Neuronal stem cell (in vitro differentiated cells): Measurements from ENCODE around the gene WFDC13.
A peak's percentile ranks its signal among the peaks of the same experiment; 100 is the strongest.
"Not testable (repeated sequence)": the region's sequence is repeated elsewhere in the genome, so short reads cannot be mapped to it uniquely, and the experiment has no call there.

Experiments
- DNase-seq: peaks from one replicate; pipeline ENCODE4 v3.0.0-alpha.2; 2013; ENCODE audit warnings: low spot score
- H2AFZ ChIP-seq: one replicate; pipeline ENCODE4 v1.6.1; 2013; ENCODE audit warnings: mild to moderate bottlenecking, low read length, inconsistent platforms
- H2AK5ac ChIP-seq: 2 replicates; pipeline ENCODE4 v1.6.1; 2013; ENCODE audit warnings: low read depth, mild to moderate bottlenecking, inconsistent platforms, low read length, moderate library complexity, mixed read lengths
- H2BK120ac ChIP-seq: 2 replicates; pipeline ENCODE4 v1.6.1; 2013; ENCODE audit warnings: low read depth, mild to moderate bottlenecking, inconsistent platforms, low read length, moderate library complexity, mixed read lengths
- H2BK12ac ChIP-seq: one replicate; pipeline ENCODE4 v1.6.1; 2013; ENCODE audit warnings: low read length, inconsistent platforms
- H2BK15ac ChIP-seq: 2 replicates; pipeline ENCODE4 v1.6.1; 2013; ENCODE audit warnings: mild to moderate bottlenecking, low read length, inconsistent platforms, mixed read lengths
- H2BK5ac ChIP-seq: one replicate; pipeline ENCODE4 v1.6.1; 2013; ENCODE audit warnings: inconsistent platforms, mild to moderate bottlenecking, low read length, moderate library complexity
- H3K14ac ChIP-seq: one replicate; pipeline ENCODE4 v1.6.1; 2013; ENCODE audit warnings: low read length, inconsistent platforms
- H3K18ac ChIP-seq: 2 replicates; pipeline ENCODE4 v1.6.1; 2013; ENCODE audit warnings: low read length, inconsistent platforms
- H3K23ac ChIP-seq: 2 replicates; pipeline ENCODE4 v1.6.1; 2013; ENCODE audit warnings: low read depth, mild to moderate bottlenecking, mixed read lengths, low read length, inconsistent platforms; ENCODE audit not compliant: poor library complexity
- H3K27ac ChIP-seq: replicated peaks from 3 replicates; pipeline ENCODE4 v1.5.1; 2013; ENCODE audit warnings: low read length, inconsistent platforms
- H3K27me3 ChIP-seq, 3 experiments: 2 replicates each; pipeline ENCODE4 v1.6.1; 2013; ENCODE audit warnings: low read length in 3 of 3, mild to moderate bottlenecking in 2 of 3, inconsistent platforms in 1 of 3, low read depth in 1 of 3, mixed read lengths in 1 of 3, moderate library complexity in 1 of 3; ENCODE audit not compliant: control insufficient read depth in 3 of 3, insufficient read depth in 3 of 3
- H3K36me3 ChIP-seq, 2 donors: replicated peaks in 1 of 2; 2 replicates each; pipeline ENCODE4 v1.6.1; 2013; ENCODE audit warnings: low read length in 2 of 2; ENCODE audit not compliant: control insufficient read depth in 2 of 2, insufficient read depth in 2 of 2
- H3K4ac ChIP-seq: 2 replicates; pipeline ENCODE4 v1.6.1; 2013; ENCODE audit warnings: inconsistent platforms, mild to moderate bottlenecking, low read length, moderate library complexity
- H3K4me1 ChIP-seq, 2 donors: 1 replicate in 1 of 2; 2 replicates in 1 of 2; pipeline ENCODE4 v1.6.1; 2013; ENCODE audit warnings: low read length in 2 of 2, low read depth in 1 of 2; ENCODE audit not compliant: control insufficient read depth in 2 of 2, insufficient read depth in 1 of 2
- H3K4me2 ChIP-seq: one replicate; pipeline ENCODE4 v1.6.1; 2013; ENCODE audit warnings: mild to moderate bottlenecking, low read length, inconsistent platforms; ENCODE audit not compliant: insufficient read depth, poor library complexity, severe bottlenecking
- H3K4me3 ChIP-seq, 2 donors: 2 replicates each; pipeline ENCODE4 v1.5.1; 2013; ENCODE audit warnings: low read length in 2 of 2, mild to moderate bottlenecking in 2 of 2, inconsistent platforms in 1 of 2, moderate library complexity in 1 of 2
- H3K79me1 ChIP-seq: one replicate; pipeline ENCODE4 v1.6.1; 2013; ENCODE audit warnings: low read depth, mild to moderate bottlenecking, inconsistent platforms, low read length, moderate library complexity
- H3K9ac ChIP-seq: one replicate; pipeline ENCODE4 v1.6.1; 2013; ENCODE audit warnings: mild to moderate bottlenecking, low read depth, low read length, inconsistent platforms; ENCODE audit not compliant: poor library complexity
- H3K9me3 ChIP-seq, 2 donors: replicated peaks in 1 of 2; 2 replicates each; pipeline versions ENCODE3 to v1.6.1; 2013; ENCODE audit warnings: low read length in 2 of 2, mild to moderate bottlenecking in 2 of 2, inconsistent platforms in 1 of 2, low read depth in 1 of 2, mixed read lengths in 1 of 2, moderate library complexity in 1 of 2; ENCODE audit not compliant: control insufficient read depth in 2 of 2, insufficient read depth in 1 of 2
- H4K8ac ChIP-seq: one replicate; pipeline ENCODE4 v1.6.1; 2013; ENCODE audit warnings: low read depth, mild to moderate bottlenecking, inconsistent platforms, low read length, moderate library complexity
- H4K91ac ChIP-seq: one replicate; pipeline ENCODE4 v1.6.1; 2013; ENCODE audit warnings: low read length, low read depth, mild to moderate bottlenecking, inconsistent platforms; ENCODE audit not compliant: poor library complexity
- WGBS, 2 donors: extraction: QIAGEN DNeasy Blood & Tissue Kit; methylation state at CpG; one replicate each; pipeline ENCODE4 v1.1.7; 2013; ENCODE audit warnings: missing lambda C conversion rate in 2 of 2, mixed read lengths in 1 of 2; ENCODE audit not compliant: insufficient read length in 2 of 2, insufficient replicate concordance in 1 of 2; ENCODE audit errors: extremely low coverage in 2 of 2; 5-methylcytosine and 5-hydroxymethylcytosine counted together

Gene WFDC13

DNA sequence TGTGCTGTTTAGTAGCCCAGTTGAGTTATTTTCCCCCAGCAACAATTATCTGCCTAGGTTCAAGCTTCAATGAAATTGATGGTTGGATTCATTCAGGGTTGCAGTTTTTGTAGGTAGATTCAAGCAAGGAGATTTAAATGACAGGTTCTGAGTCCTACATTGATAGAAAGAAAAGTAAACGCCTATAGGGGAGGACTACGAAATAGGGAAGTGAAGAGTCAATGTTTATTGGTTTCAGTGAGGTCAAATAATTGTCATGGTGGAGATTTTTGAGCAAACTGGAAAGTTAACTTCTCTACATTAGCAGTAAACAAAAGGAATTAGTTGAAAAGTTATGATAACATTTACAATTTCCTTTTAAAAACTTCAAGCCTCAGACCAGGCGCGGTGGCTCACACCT, 734 bp upstream of the WFDC13 start:
- H3K79me1 ChIP-seq: no peaks in the 10 kb centered on the region
- H2BK5ac ChIP-seq: no peak overlapping the region
- H3K27me3 ChIP-seq: peaks cover 0 to 14% (median 0%) of the 10 kb centered on the region in 3 experiments
- no peak overlapping the region for H2BK120ac ChIP-seq
- no peak overlapping the region for H2AK5ac ChIP-seq
- no peak overlapping the region for H2BK15ac ChIP-seq
- H3K4me3 ChIP-seq: no peak overlapping the region
- H3K9ac ChIP-seq: no peak overlapping the region
- no peak overlapping the region for H3K4ac ChIP-seq
- no peak for DNase-seq
- H3K4me1 ChIP-seq: peaks cover 0 to 2% of the 10 kb centered on the region in 2 donors
- no peak overlapping the region for H3K14ac ChIP-seq
- no peak overlapping the region for H2BK12ac ChIP-seq
- no peaks in the 10 kb centered on the region for H3K9me3 ChIP-seq
- H2AFZ ChIP-seq: no peak overlapping the region
- no CpG with 5 or more reads among the region's 4 CpGs for WGBS, 2 donors
- H4K8ac ChIP-seq: no peak overlapping the region
- no peak overlapping the region for H4K91ac ChIP-seq
- H3K36me3 ChIP-seq: no peaks in the 10 kb centered on the region
- no peak overlapping the region for H3K4me2 ChIP-seq
- no peak overlapping the region for H3K23ac ChIP-seq
- H3K27ac ChIP-seq: no peak overlapping the region
- no peak overlapping the region for H3K18ac ChIP-seq

DNA sequence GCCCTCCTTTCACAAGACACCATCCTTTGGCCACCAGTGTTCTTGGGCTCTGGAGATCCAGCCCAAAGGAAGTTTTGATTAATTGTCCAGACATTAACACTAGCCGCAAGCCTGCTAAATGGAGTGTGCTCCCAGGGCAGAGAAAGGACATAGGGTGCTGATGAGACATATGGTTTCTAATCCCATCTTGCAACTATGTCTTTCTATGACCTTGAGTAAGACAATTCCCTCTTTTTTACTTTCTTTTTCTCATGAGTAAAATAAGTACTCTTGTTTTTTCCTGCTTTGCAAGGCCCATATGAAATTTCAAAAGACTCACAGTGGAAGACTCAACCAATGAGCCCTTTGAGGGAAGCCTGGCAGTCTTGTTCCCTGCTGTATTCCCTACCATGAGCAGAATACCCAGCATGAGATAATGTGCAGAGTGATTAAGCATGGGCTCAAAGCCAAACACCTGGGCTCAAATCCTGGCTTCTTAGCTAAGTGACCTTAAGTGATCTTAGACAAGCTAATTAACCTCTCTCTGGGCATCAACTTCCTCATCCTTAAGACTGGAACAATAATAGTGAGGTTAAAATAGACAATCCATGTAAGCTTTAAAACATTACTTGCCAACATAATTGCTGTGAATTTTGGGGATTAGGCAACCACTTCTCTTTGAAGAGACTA, 3.3 kb downstream of the WFDC13 start, which contains the start of gene WFDC10B:
Gene WFDC10B, minus strand, starts transcription at position 51 of the 669 bp plus-strand sequence. CDS start 19,027 bp downstream, outside the sequence.
- Histone ChIP-seq H2AFZ (no peak within 1 kb of the TSS), H3K18ac (no peak within 1 kb of the TSS), H3K4me2 (no peak within 1 kb of the TSS), H3K23ac (no peak within 1 kb of the TSS), H2BK120ac (no peak within 1 kb of the TSS), H3K27me3 (peaks cover 0 to 14% (median 0%) of the 10 kb centered on the region in 3 experiments), H3K4me3 (no peak within 1 kb of the TSS), H3K9ac (no peak within 1 kb of the TSS), H2BK5ac (no peak within 1 kb of the TSS), H3K14ac (no peak within 1 kb of the TSS), H4K91ac (no peak within 1 kb of the TSS), H2AK5ac (peak within 1 kb of the TSS; percentile 28), H3K79me1 (no peaks in the 10 kb centered on the region), H2BK15ac (no peak within 1 kb of the TSS), H3K9me3 (no peaks in the 10 kb centered on the region), H3K27ac (no peak within 1 kb of the TSS), H2BK12ac (no peak within 1 kb of the TSS), H3K4me1 (peaks cover 0 to 2% of the 10 kb centered on the region in 2 donors), H4K8ac (no peak within 1 kb of the TSS), H3K4ac (no peak within 1 kb of the TSS), H3K36me3 (no peaks in the 10 kb centered on the region)
- no peak for DNase-seq
- no CpG with 5 or more reads among the region's 1 CpG for WGBS, 2 donors

DNA sequence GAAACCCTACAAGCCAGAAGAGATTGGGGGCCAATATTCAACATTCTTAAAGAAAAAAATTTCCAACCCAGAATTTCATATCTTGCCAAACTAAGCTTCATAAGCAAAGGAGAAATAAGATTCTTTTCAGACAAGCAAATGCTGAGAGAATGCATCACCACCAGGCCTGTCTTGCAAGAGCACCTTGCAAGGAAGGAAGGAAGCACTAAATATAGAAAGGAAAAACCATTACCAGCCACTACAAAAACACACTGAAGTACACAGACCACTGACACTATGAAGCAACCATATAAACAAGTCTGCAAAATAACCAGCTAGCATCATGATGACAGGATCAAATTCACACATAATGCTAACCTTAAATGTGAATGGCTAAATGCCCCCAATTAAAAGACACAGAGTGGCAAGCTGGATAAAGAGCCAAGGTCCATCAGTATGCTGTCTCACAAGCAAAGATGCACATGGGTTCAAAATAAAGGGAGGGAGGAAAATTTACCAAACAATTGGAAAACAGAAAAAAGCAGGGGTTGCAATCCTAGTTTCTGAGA, 14.4 kb downstream of the WFDC13 start:
- not testable (repeated sequence) for H3K4ac ChIP-seq, H3K27me3 ChIP-seq, H2AFZ ChIP-seq, H2BK120ac ChIP-seq, H3K23ac ChIP-seq, H3K9ac ChIP-seq, H2BK5ac ChIP-seq, H3K27ac ChIP-seq, H3K9me3 ChIP-seq, H3K14ac ChIP-seq, H3K18ac ChIP-seq, H2BK12ac ChIP-seq, H3K4me3 ChIP-seq, H4K91ac ChIP-seq, H2BK15ac ChIP-seq, H4K8ac ChIP-seq, H3K4me2 ChIP-seq, H2AK5ac ChIP-seq, H3K4me1 ChIP-seq, H3K79me1 ChIP-seq, H3K36me3 ChIP-seq, DNase-seq

DNA sequence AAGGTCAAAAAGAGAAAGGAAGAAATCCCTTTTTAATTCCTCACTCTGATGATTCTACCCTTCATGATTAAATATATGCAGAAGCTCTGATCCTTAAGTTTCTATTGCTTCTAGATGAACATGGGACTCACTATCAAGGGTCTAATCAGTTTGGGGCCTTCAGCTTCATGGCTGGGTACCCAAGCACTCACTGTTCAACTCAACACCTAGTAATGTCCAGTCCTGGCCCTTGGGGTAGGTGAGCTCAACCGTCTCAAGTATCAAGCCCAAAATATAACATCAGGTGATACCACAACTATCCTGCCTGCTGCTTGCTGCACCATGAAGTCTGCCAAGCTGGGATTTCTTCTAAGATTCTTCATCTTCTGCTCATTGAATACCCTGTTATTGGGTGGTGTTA, 20.2 kb downstream of the WFDC13 start, which contains the start of gene SPINT4:
Gene SPINT4, plus strand, starts transcription at position 301 of the 400 bp plus-strand sequence. Its CDS starts 21 bp downstream, at position 322.
- H3K4me1 ChIP-seq: no peaks in the 10 kb centered on the region
- no peak within 1 kb of the TSS for H3K18ac ChIP-seq
- H4K91ac ChIP-seq: no peak within 1 kb of the TSS
- no peak within 1 kb of the TSS for H2BK12ac ChIP-seq
- no peak for DNase-seq
- H3K23ac ChIP-seq: no peak within 1 kb of the TSS
- H3K14ac ChIP-seq: no peak within 1 kb of the TSS
- no peak within 1 kb of the TSS for H3K4me2 ChIP-seq
- H2BK5ac ChIP-seq: no peak within 1 kb of the TSS
- no peak within 1 kb of the TSS for H3K4ac ChIP-seq
- no peak within 1 kb of the TSS for H2BK120ac ChIP-seq
- no peak within 1 kb of the TSS for H2AFZ ChIP-seq
- no peaks in the 10 kb centered on the region for H3K79me1 ChIP-seq
- no peak within 1 kb of the TSS for H3K4me3 ChIP-seq
- H2BK15ac ChIP-seq: no peak within 1 kb of the TSS
- no peak within 1 kb of the TSS for H3K9ac ChIP-seq
- WGBS, 2 donors: no CpG with 5 or more reads among the region's 1 CpG
- no peak within 1 kb of the TSS for H3K27ac ChIP-seq
- H3K9me3 ChIP-seq: no peaks in the 10 kb centered on the region
- no peak within 1 kb of the TSS for H4K8ac ChIP-seq
- H3K36me3 ChIP-seq: peaks cover 0 to 2% of the 10 kb centered on the region in 2 donors
- no peak within 1 kb of the TSS for H2AK5ac ChIP-seq
- peaks cover 0 to 9% (median 2%) of the 10 kb centered on the region in 3 experiments for H3K27me3 ChIP-seq
